Prostate gland (tissue), 2 donors: Measurements from ENCODE around the gene LRRC53. TPM values are rescaled to one million over a fixed set of nuclear protein-coding genes. Genes with fewer than 3 reads are reported as not detected.

ENCODE experiments used
- DNase-seq: peaks from one replicate; pipeline ENCODE4 v3.0.0-alpha.2; 2019; ENCODE audit warnings: low spot score
- H3K27ac ChIP-seq, 2 donors: fragments of 200-600 bp; sonication (generic); 2 replicates each; pipeline ENCODE4 v1.5.1; 2017 to 2019
- H3K27me3 ChIP-seq: fragments of 200-600 bp; sonication (generic); replicated peaks from 2 replicates; pipeline ENCODE4 v1.5.1; 2019; ENCODE audit not compliant: insufficient read depth
- H3K36me3 ChIP-seq, 2 donors: fragments of 200-600 bp; sonication (generic); 1 replicate in 1 of 2; 2 replicates in 1 of 2; pipeline versions ENCODE4 v1.5.1 to v1.8.1; 2017 to 2019
- H3K4me1 ChIP-seq: fragments of 200-600 bp; sonication (generic); replicated peaks from 2 replicates; pipeline ENCODE4 v1.5.1; 2019
- H3K4me3 ChIP-seq, 2 donors: fragments of 200-600 bp; sonication (generic); 2 replicates each; pipeline ENCODE4 v1.5.1; 2017 to 2019
- H3K9me3 ChIP-seq: fragments of 200-600 bp; sonication (generic); 2 replicates; pipeline ENCODE4 v1.5.1; 2017
- POLR2A ChIP-seq: fragments of 450-650 bp; IDR thresholded peaks from one replicate; pipeline ENCODE4 v1.6.1; 2016; ENCODE audit warnings: antibody characterized with exemption, mild to moderate bottlenecking
- POLR2AphosphoS5 ChIP-seq: sonication (generic); formaldehyde crosslinking; IDR thresholded peaks from one replicate; pipeline ENCODE4 v1.6.1; 2017; ENCODE audit warnings: antibody characterized with exemption
- WGBS: methylation state at CpG from one replicate; pipeline ENCODE4 v1.1.5; 2018; 5-methylcytosine and 5-hydroxymethylcytosine counted together
- intact Hi-C: fragments of 100-400 bp; cut with DNase I; formaldehyde crosslinking; loops from one replicate; pipeline ENCODE4 v1.14.2; 2022
- total RNA-seq, 2 donors: library from RNA; depleted of rRNA; stranded (reverse); fragments of >200 nt; gene quantifications; one replicate each; pipeline ENCODE4 v1.1.0, GENCODE V29; 2016
- TF ChIP-seq, protein P1 (sequence below), 4 experiments: fragments of 200-600 bp in 2 of 4; fragments of 450-650 bp in 2 of 4; sonication (generic) in 2 of 4; IDR thresholded peaks; 1 replicate in 3 of 4; 2 replicates in 1 of 4; pipeline ENCODE4 v1.5.1; 2016 to 2019; ENCODE audit warnings: antibody characterized with exemption in 4 of 4, mild to moderate bottlenecking in 2 of 4, moderate library complexity in 2 of 4

The LRRC53 gene
- total RNA-seq, 2 donors from 2014 or later, result not detected

DNA sequence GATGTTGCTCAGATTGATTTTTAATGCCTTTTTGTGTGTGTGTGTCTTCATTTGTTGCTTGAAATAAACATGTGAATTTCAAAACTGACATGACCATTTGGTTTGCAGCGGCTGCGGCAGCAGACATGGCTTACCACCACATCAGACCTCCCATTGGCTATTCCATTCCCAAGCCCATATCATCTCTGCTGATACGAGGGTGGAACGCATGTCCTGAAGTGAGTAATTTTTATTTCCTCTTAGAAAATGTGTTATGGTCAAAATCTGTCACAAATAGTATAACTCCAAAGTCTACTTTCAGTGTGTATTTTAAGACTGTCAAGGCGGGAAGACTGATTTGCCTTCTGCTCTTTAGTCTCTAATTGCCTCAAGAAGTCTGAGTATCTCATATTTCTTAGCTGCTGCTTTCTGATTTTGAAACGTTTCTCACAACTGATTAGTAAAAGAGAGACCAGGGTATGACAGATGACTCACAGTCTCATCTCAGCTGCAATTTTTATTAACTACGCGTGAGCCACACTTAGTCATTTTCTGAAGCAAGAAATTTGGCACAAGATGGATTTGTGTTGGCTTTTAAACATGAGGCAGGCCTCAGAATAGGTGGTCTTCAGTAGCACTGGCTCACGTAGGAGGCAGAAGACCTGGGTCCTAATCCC lies 49.0 kb downstream of the LRRC53 start:
- H3K4me3 ChIP-seq, result no peak overlapping the region
- no peak overlapping the region for H3K27ac ChIP-seq
- WGBS, result 74% methylated on average over 9 of the region's 9 CpGs
- TF ChIP-seq, protein P1, sequence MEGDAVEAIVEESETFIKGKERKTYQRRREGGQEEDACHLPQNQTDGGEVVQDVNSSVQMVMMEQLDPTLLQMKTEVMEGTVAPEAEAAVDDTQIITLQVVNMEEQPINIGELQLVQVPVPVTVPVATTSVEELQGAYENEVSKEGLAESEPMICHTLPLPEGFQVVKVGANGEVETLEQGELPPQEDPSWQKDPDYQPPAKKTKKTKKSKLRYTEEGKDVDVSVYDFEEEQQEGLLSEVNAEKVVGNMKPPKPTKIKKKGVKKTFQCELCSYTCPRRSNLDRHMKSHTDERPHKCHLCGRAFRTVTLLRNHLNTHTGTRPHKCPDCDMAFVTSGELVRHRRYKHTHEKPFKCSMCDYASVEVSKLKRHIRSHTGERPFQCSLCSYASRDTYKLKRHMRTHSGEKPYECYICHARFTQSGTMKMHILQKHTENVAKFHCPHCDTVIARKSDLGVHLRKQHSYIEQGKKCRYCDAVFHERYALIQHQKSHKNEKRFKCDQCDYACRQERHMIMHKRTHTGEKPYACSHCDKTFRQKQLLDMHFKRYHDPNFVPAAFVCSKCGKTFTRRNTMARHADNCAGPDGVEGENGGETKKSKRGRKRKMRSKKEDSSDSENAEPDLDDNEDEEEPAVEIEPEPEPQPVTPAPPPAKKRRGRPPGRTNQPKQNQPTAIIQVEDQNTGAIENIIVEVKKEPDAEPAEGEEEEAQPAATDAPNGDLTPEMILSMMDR (IDR thresholded peaks at IDR 0.05), result no peak
- TF ChIP-seq POLR2A (no peak), POLR2AphosphoS5 (no peak)
- H3K36me3 ChIP-seq, result no peaks in the 10 kb centered on the region
- intact Hi-C loops, result no loop called here
- no peaks in the 10 kb centered on the region for H3K27me3 ChIP-seq
- H3K4me1 ChIP-seq, result no peaks in the 10 kb centered on the region
- DNase-seq, result no peak
- no peaks in the 10 kb centered on the region for H3K9me3 ChIP-seq

DNA sequence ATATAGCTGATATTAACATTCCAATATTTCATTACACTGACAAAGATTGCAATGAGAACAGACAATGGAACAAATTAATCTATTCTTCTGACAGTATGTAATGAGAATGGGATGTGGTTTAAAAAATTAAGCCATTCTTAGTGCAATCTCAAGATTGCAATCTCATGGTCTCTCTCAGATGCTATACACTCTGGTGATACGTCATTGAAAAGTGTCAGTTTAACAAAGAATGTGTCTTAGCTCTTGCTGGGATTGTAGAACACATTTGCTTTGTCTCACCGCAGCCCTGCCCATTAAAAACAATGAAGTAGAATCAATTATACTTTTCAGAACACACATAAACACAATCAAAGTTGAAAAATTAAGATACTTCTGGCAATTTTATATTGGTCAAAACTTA lies 55.2 kb downstream of the LRRC53 start:
- WGBS, result 71% methylated on average over 2 of the region's 2 CpGs
- intact Hi-C loops, result no loop called here
- no peaks in the 10 kb centered on the region for H3K9me3 ChIP-seq

GRCh38 chr1:74455390-74455789 lies 57.0 kb downstream of the LRRC53 start:
- Histone ChIP-seq H3K36me3 (no peaks in the 10 kb centered on the region), H3K9me3 (no peaks in the 10 kb centered on the region), H3K27ac (no peak overlapping the region), H3K4me1 (no peaks in the 10 kb centered on the region), H3K4me3 (no peak overlapping the region), H3K27me3 (no peaks in the 10 kb centered on the region)
- intact Hi-C loops, result no loop called here
- TF ChIP-seq, protein P1 (IDR thresholded peaks at IDR 0.05), result no peak
- TF ChIP-seq POLR2A, result no peak
- no peak for TF ChIP-seq POLR2AphosphoS5
- DNase-seq, result no peak

More for the DNA sequence above, 55.2 kb downstream of the LRRC53 start:
- H3K27me3 ChIP-seq, result no peaks in the 10 kb centered on the region
- TF ChIP-seq POLR2AphosphoS5 (no peak), POLR2A (no peak)
- no peak overlapping the region for H3K27ac ChIP-seq
- no peaks in the 10 kb centered on the region for H3K36me3 ChIP-seq
- no peak for DNase-seq
- H3K4me3 ChIP-seq, result no peak overlapping the region
- H3K4me1 ChIP-seq, result no peaks in the 10 kb centered on the region

GRCh38 chr1:74453277-74453676 lies 59.1 kb downstream of the LRRC53 start:
- H3K9me3 ChIP-seq, result no peaks in the 10 kb centered on the region

GRCh38 chr1:74452035-74452434 lies 60.4 kb downstream of the LRRC53 start:
- 74% methylated on average over 1 of the region's 1 CpG for WGBS
- no peak overlapping the region for H3K4me3 ChIP-seq
- TF ChIP-seq POLR2AphosphoS5 (no peak), POLR2A (no peak)
- TF ChIP-seq, protein P1 (IDR thresholded peaks at IDR 0.05), result no peak
- no peaks in the 10 kb centered on the region for H3K4me1 ChIP-seq
- no peak overlapping the region for H3K27ac ChIP-seq
- intact Hi-C loops, result no loop called here
- no peaks in the 10 kb centered on the region for H3K27me3 ChIP-seq
- no peaks in the 10 kb centered on the region for H3K36me3 ChIP-seq
- DNase-seq, result no peak
- no peaks in the 10 kb centered on the region for H3K9me3 ChIP-seq

More at GRCh38 chr1:74453277-74453676, 59.1 kb downstream of the LRRC53 start:
- Histone ChIP-seq H3K4me1 (no peaks in the 10 kb centered on the region), H3K36me3 (no peaks in the 10 kb centered on the region), H3K27ac (no peak overlapping the region), H3K27me3 (no peaks in the 10 kb centered on the region), H3K4me3 (no peak overlapping the region)
- intact Hi-C loops, result no loop called here
- 80% methylated on average over 2 of the region's 2 CpGs for WGBS
- DNase-seq, result no peak
- TF ChIP-seq, protein P1 (IDR thresholded peaks at IDR 0.05), result no peak
- TF ChIP-seq POLR2AphosphoS5, result no peak
- TF ChIP-seq POLR2A, result no peak
